ENCODE results near the gene C10orf71. TPM values are rescaled to one million over a fixed set of nuclear protein-coding genes. Genes with fewer than 3 reads are reported as not detected.

Gene C10orf71
- total RNA-seq, 1 donor from 2014 or later, result not detected

DNA sequence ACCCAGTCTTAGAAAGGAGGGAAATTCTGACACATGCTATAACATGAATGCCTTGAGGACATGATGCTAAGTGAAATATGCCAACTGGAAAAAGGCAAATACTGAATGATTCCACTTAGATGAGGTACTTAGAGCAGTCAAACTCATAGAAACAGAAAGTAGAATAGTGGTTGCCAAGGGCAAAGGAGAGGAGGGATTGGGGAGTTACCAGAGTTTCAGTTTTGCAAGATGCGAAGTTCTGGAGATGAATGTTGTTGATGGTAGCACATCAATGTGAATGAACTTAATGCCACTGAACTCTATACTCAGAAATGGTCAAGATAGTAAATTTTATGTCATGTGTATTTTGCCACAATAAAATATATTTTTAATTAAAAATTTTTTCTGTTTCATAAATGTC is 58.0 kb downstream of the C10orf71 start:
- peaks cover 4% of the 10 kb centered on the region for H3K9me3 Mint-ChIP-seq
- TF ChIP-seq CTCF (conservative IDR thresholded peaks at IDR 0.05), result no peak

GRCh38 chr10:49357910-49358309 is 58.9 kb downstream of the C10orf71 start:
- peaks cover 13% of the 10 kb centered on the region for H3K27me3 Mint-ChIP-seq
- TF ChIP-seq CTCF (conservative IDR thresholded peaks at IDR 0.05), result no peak
- no peaks in the 10 kb centered on the region for H3K4me1 Mint-ChIP-seq (ENCODE audit: unreplicated experiment)
- H3K4me3 Mint-ChIP-seq, result no peak overlapping the region
- no peak for DNase-seq (ENCODE audit: extremely low spot score, unreplicated experiment)
- no peak overlapping the region for H3K27ac Mint-ChIP-seq
- no peaks in the 10 kb centered on the region for H3K36me3 Mint-ChIP-seq
- H3K9me3 Mint-ChIP-seq, result peaks cover 4% of the 10 kb centered on the region

More for the DNA sequence above, 58.0 kb downstream of the C10orf71 start:
- H3K27ac Mint-ChIP-seq, result no peak overlapping the region
- H3K36me3 Mint-ChIP-seq, result no peaks in the 10 kb centered on the region
- peaks cover 8% of the 10 kb centered on the region for H3K27me3 Mint-ChIP-seq
- DNase-seq (ENCODE audit: extremely low spot score, unreplicated experiment), result no peak
- H3K4me3 Mint-ChIP-seq, result no peak overlapping the region
- H3K4me1 Mint-ChIP-seq (ENCODE audit: unreplicated experiment), result no peaks in the 10 kb centered on the region

GRCh38 chr10:49359349-49360270 is 60.6 kb downstream of the C10orf71 start:
- Mint-ChIP-seq H3K4me3 (no peak overlapping the region), H3K4me1 (ENCODE audit: unreplicated experiment) (no peaks in the 10 kb centered on the region), H3K9me3 (peaks cover 4% of the 10 kb centered on the region), H3K27ac (no peak overlapping the region), H3K27me3 (peaks cover 18% of the 10 kb centered on the region), H3K36me3 (no peaks in the 10 kb centered on the region)
- no peak for TF ChIP-seq CTCF (conservative IDR thresholded peaks at IDR 0.05)
- DNase-seq (ENCODE audit: extremely low spot score, unreplicated experiment), result no peak

DNA sequence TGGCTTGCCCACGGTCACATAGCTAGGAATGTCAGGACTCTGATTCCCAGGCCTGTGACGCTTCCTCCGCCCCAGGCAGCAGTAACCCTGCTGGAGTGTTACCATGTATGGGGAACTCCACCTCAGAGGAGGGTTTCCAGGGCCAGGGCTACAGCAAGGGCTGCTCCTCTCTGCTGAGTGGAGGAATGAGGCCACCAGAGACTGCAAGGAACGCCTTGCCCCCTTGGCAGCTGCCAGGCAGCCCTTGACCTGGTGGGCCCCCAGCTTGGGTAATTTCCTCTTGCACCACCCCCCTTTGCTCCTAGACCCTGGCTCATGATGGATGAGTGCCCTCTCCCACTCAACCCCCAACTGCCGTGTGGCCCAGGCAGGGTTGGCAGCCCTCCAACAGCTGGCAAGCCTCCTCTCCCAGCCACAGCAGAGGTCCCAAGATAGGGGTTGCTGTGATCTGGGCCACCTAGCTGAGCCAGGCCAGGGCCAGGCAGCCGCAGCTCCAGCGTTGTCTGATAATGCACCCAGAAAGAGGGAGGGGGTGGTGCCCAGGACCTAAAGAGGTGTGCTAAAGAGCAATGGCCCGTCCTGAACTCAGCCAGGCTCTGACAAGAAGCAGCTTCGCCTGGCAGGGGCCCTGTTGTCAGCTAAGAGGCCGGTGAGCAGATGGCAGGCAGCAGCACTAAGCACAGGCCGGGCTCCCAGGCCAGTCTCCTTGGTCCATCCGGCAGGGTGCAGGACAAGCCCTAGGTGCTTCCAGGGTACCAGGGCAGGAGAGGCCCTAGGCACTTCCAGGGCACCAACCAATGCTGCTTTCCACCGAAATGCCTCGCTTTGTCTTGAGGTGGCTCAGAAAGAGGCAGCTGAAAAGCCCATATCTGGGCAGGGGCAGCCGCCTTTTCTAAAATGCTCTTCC is 61.6 kb downstream of the C10orf71 start:
- Mint-ChIP-seq H3K4me3 (no peak overlapping the region), H3K36me3 (no peaks in the 10 kb centered on the region), H3K4me1 (ENCODE audit: unreplicated experiment) (no peaks in the 10 kb centered on the region), H3K27me3 (peaks cover 22% of the 10 kb centered on the region), H3K9me3 (peaks cover 4% of the 10 kb centered on the region), H3K27ac (no peak overlapping the region)
- peak; percentile 62 for DNase-seq (ENCODE audit: extremely low spot score, unreplicated experiment)
- TF ChIP-seq CTCF (conservative IDR thresholded peaks at IDR 0.05), result no peak

DNA sequence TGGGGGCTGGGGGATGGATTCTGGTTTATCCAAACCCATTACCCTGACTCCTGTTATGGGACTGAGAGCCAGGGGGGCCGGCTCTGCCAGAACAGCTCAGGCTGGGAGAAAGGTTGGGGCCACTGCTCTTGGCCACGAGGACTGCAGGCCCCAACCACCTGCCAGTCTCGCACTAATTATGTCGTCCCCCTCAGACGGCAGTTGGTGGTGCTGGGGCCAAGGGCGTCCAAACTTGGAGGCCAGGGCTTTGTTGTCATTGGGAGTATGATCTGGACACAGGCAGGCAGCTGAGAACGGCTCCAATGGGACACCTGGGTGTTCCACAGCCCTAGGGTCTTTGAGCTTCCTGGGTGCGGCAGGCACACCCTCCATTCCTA is 62.2 kb downstream of the C10orf71 start:
- Mint-ChIP-seq H3K36me3 (no peaks in the 10 kb centered on the region), H3K9me3 (peaks cover 4% of the 10 kb centered on the region), H3K4me1 (ENCODE audit: unreplicated experiment) (no peaks in the 10 kb centered on the region), H3K4me3 (no peak overlapping the region), H3K27me3 (peaks cover 22% of the 10 kb centered on the region), H3K27ac (no peak overlapping the region)
- TF ChIP-seq CTCF (conservative IDR thresholded peaks at IDR 0.05), result no peak
- DNase-seq (ENCODE audit: extremely low spot score, unreplicated experiment), result peak; percentile 55

Data from type B pancreatic cell (in vitro differentiated cells).